Sigmoid colon (tissue), 4 donors: ENCODE results near the gene FCHSD2.

Experiments used
- CTCF ChIP-seq, 4 experiments: fragments of 450-650 bp in 3 of 4; fragments of 200-600 bp in 1 of 4; IDR thresholded peaks; one replicate each; pipeline ENCODE4 v1.5.1; 2016 to 2019; ENCODE audit warnings: antibody characterized with exemption in 4 of 4, mild to moderate bottlenecking in 3 of 4, moderate library complexity in 2 of 4
- EP300 ChIP-seq, 4 donors: sonication (generic); formaldehyde crosslinking; IDR thresholded peaks; one replicate each; pipeline ENCODE4 v1.6.1; 2017; ENCODE audit warnings: antibody characterized with exemption in 4 of 4

DNA sequence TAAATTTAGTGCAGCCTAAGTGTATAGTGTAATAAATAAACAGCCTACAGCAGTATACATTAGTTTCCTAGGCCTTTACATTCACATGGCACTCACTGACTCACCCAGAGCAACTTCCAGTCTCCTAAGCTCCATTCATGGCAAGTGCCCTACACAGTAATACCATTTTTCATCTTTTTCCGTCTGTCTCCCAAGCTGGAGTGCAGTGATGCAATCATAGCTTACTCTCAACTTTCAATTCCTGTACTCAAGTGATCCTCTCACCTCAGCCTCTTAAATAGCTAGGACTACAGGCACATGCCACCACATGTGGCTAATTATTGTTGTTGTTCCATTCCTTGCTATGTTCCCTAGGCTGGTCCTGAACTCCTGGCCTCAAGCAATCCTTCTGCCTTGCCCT lies 54.4 kb downstream of the FCHSD2 start:
- TF ChIP-seq CTCF (IDR thresholded peaks at IDR 0.05), result no peak
- no peak for TF ChIP-seq EP300 (IDR thresholded peaks at IDR 0.05)
